ENCODE results near the gene YY1.

The YY1 gene

DNA sequence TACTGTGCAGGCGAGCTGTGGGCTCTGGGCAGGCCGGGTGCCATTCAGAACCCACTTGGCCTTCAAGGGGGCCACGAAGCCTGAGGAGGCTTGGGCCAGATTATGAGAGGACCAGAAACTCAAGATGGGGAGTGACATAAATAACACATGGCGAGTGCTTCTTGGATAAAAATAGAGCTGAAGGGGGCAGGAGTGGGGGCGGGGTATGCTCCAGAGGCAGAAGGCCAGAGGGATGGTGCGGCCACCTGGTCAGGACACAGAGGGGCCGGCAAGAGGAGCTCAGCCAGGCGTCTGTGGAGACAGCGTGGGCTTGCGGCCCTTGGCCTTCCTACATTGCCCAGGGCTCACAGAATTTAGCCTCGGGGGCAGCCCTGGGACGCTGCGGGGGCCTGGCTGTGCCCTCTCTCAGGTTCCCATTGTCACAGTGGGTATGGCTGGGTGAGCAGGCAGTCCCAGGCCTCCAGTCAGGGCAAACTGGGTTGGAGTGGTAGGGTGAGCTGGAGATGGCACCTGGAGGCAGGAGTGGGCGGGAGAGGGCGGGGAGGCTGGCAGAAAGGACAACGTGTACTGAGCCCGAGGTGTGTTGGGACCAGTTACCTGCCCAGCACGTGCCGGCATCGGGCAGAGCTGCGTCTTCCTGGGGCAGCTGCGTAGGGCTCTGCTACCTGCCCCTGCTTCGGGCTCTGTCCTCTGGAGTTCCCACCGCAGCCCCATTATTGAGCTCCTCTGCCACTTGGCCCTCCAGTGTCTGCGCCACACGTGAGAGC is 74.7 kb downstream of the YY1 start:
- Histone ChIP-seq H3K9me3 (ENCODE audit: control insufficient read depth, insufficient read depth, low read depth, low read length) (no peaks in the 10 kb centered on the region), H3K27ac (ENCODE audit: extremely low read depth, low read depth, low read length) (no peak overlapping the region), H3K4me3 (ENCODE audit: low read depth, low read length) (no peak overlapping the region), H3K4me1 (ENCODE audit: control insufficient read depth, insufficient read depth, low read length) (no peaks in the 10 kb centered on the region), H3K36me3 (ENCODE audit: control insufficient read depth in 2 of 2, insufficient read depth in 1 of 2, low read length in 2 of 2) (no peaks in the 10 kb centered on the region)
- TF ChIP-seq ZFHX2 (tag by site-specific recombination; conservative IDR thresholded peaks at IDR 0.05): 0 out of 2 replicates have a peak, but pooled peaks have one; percentile 23
- TF ChIP-seq, protein P1, sequence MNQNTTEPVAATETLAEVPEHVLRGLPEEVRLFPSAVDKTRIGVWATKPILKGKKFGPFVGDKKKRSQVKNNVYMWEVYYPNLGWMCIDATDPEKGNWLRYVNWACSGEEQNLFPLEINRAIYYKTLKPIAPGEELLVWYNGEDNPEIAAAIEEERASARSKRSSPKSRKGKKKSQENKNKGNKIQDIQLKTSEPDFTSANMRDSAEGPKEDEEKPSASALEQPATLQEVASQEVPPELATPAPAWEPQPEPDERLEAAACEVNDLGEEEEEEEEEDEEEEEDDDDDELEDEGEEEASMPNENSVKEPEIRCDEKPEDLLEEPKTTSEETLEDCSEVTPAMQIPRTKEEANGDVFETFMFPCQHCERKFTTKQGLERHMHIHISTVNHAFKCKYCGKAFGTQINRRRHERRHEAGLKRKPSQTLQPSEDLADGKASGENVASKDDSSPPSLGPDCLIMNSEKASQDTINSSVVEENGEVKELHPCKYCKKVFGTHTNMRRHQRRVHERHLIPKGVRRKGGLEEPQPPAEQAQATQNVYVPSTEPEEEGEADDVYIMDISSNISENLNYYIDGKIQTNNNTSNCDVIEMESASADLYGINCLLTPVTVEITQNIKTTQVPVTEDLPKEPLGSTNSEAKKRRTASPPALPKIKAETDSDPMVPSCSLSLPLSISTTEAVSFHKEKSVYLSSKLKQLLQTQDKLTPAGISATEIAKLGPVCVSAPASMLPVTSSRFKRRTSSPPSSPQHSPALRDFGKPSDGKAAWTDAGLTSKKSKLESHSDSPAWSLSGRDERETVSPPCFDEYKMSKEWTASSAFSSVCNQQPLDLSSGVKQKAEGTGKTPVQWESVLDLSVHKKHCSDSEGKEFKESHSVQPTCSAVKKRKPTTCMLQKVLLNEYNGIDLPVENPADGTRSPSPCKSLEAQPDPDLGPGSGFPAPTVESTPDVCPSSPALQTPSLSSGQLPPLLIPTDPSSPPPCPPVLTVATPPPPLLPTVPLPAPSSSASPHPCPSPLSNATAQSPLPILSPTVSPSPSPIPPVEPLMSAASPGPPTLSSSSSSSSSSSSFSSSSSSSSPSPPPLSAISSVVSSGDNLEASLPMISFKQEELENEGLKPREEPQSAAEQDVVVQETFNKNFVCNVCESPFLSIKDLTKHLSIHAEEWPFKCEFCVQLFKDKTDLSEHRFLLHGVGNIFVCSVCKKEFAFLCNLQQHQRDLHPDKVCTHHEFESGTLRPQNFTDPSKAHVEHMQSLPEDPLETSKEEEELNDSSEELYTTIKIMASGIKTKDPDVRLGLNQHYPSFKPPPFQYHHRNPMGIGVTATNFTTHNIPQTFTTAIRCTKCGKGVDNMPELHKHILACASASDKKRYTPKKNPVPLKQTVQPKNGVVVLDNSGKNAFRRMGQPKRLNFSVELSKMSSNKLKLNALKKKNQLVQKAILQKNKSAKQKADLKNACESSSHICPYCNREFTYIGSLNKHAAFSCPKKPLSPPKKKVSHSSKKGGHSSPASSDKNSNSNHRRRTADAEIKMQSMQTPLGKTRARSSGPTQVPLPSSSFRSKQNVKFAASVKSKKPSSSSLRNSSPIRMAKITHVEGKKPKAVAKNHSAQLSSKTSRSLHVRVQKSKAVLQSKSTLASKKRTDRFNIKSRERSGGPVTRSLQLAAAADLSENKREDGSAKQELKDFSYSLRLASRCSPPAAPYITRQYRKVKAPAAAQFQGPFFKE (tag by site-specific recombination; IDR thresholded peaks at IDR 0.05; ENCODE audit: borderline replicate concordance): no peak
- ChIA-PET CTCF (no interaction called here), POLR2A (no interaction called here)

DNA sequence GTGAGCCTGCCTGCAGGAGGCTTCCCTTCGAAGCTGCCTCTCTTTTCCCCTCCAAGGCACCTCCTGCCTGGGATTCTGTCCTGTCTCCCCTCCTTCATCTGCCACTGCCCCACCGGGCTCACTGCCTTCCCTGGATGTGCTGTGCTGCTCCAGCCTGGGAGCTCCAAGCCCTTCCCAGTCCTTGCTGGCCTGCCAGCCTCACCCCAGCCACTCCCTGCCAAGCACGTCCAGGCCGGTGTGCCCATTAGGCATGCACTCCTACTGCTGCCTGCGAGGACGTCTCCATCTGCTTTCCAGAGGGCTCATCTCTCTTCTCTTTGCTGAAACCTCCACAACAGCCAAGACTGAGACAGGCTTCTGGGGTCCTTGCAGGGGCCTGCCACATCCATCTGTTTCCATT is 75.8 kb downstream of the YY1 start:
- H3K4me3 ChIP-seq (ENCODE audit: low read depth, low read length): no peak overlapping the region
- H3K4me1 ChIP-seq (ENCODE audit: control insufficient read depth, insufficient read depth, low read length): no peaks in the 10 kb centered on the region
- ChIA-PET CTCF (no interaction called here), POLR2A (no interaction called here)
- H3K9me3 ChIP-seq (ENCODE audit: control insufficient read depth, insufficient read depth, low read depth, low read length): no peaks in the 10 kb centered on the region
- H3K27ac ChIP-seq (ENCODE audit: extremely low read depth, low read depth, low read length): no peak overlapping the region
- H3K36me3 ChIP-seq (ENCODE audit: control insufficient read depth in 2 of 2, insufficient read depth in 1 of 2, low read length in 2 of 2): no peaks in the 10 kb centered on the region
- no peak for TF ChIP-seq ZNF561 (tag by site-specific recombination; IDR thresholded peaks at IDR 0.05; ENCODE audit: borderline replicate concordance)
- no peak for TF ChIP-seq HOXC10 (CRISPR knock-in tag; IDR thresholded peaks at IDR 0.05)
- no peak for TF ChIP-seq ZNF132 (tag by site-specific recombination; IDR thresholded peaks at IDR 0.05; ENCODE audit: borderline replicate concordance)
- no peak for TF ChIP-seq ZNF223 (tag by site-specific recombination; IDR thresholded peaks at IDR 0.05)
- no peak for TF ChIP-seq ZNF600 (tag by site-specific recombination; IDR thresholded peaks at IDR 0.05)
- TF ChIP-seq ZNF394 (tag by site-specific recombination; IDR thresholded peaks at IDR 0.05; ENCODE audit: borderline replicate concordance): no peak
- TF ChIP-seq ZNF658 (tag by site-specific recombination; IDR thresholded peaks at IDR 0.05): no peak
- no peak for TF ChIP-seq ZNF114 (tag by site-specific recombination; IDR thresholded peaks at IDR 0.05)
- TF ChIP-seq ZNF610 (tag by site-specific recombination; IDR thresholded peaks at IDR 0.05; ENCODE audit: borderline replicate concordance): no peak
- TF ChIP-seq ZNF292 (tag by site-specific recombination; IDR thresholded peaks at IDR 0.05; ENCODE audit: borderline replicate concordance, low read depth): no peak

DNA sequence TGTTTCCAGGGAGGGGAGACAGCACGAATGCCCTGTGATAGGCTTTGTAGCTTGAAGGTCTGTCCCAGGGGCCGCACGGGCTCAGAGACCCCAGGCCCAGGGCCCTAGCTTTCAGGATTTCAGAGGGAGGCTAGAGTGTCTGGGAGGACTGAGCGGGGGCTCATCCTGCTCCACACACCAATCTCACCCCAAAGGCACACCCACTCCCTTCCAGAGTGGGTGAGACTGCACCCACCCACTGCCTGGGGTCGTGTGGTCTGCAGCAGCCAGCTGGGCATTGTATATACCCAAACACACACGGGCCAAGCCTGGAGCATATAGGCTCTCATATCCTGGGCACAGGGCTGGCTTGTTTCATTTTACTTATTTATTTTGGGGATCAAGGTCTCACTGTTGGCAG is 78.4 kb downstream of the YY1 start:
- no peaks in the 10 kb centered on the region for H3K4me1 ChIP-seq (ENCODE audit: control insufficient read depth, insufficient read depth, low read length)
- no peak overlapping the region for H3K27ac ChIP-seq (ENCODE audit: extremely low read depth, low read depth, low read length)
- H3K36me3 ChIP-seq (ENCODE audit: control insufficient read depth in 2 of 2, insufficient read depth in 1 of 2, low read length in 2 of 2): no peaks in the 10 kb centered on the region
- TF ChIP-seq ZNF23 (tag by site-specific recombination; IDR thresholded peaks at IDR 0.05; ENCODE audit: borderline replicate concordance) (no peak), ZXDB (tag by site-specific recombination; IDR thresholded peaks at IDR 0.05) (no peak), ZFHX2 (tag by site-specific recombination; conservative IDR thresholded peaks at IDR 0.05) (peak; percentile 85), ZNF701 (tag by site-specific recombination; IDR thresholded peaks at IDR 0.05) (no peak), GLIS1 (tag by site-specific recombination; IDR thresholded peaks at IDR 0.05) (no peak), ZBTB17 (tag by site-specific recombination; IDR thresholded peaks at IDR 0.05) (no peak), EGR2 (tag by site-specific recombination; IDR thresholded peaks at IDR 0.05; ENCODE audit: low read depth) (peak; percentile 70), ZNF302 (tag by site-specific recombination; IDR thresholded peaks at IDR 0.05; ENCODE audit: low read depth) (no peak), SALL2 (tag by site-specific recombination; IDR thresholded peaks at IDR 0.05; ENCODE audit: borderline replicate concordance) (no peak), ZNF423 (tag by site-specific recombination; IDR thresholded peaks at IDR 0.05) (no peak)
- TF ChIP-seq, protein P2, sequence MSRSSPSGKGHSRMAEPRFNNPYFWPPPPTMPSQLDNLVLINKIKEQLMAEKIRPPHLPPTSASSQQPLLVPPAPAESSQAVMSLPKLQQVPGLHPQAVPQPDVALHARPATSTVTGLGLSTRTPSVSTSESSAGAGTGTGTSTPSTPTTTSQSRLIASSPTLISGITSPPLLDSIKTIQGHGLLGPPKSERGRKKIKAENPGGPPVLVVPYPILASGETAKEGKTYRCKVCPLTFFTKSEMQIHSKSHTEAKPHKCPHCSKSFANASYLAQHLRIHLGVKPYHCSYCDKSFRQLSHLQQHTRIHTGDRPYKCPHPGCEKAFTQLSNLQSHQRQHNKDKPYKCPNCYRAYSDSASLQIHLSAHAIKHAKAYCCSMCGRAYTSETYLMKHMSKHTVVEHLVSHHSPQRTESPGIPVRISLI (tag by site-specific recombination; IDR thresholded peaks at IDR 0.05): no peak
- ChIA-PET CTCF (interaction anchor here (0.7 kb wide), 1 partner anchor 71 kb away, joined by 6 read pairs; no protein-coding TSS in a partner anchor), POLR2A (no interaction called here)
- H3K4me3 ChIP-seq (ENCODE audit: low read depth, low read length): no peak overlapping the region
- no peaks in the 10 kb centered on the region for H3K9me3 ChIP-seq (ENCODE audit: control insufficient read depth, insufficient read depth, low read depth, low read length)

Measured in HEK293 (cell line).